Activated CD4-positive, alpha-beta T cell treated with anti-CD3 and anti-CD28 coated beads, Interleukin-2, amount 50 U/mL, for 4 hours (primary cell): ENCODE data around the gene BORCS6.

ENCODE experiments used
- DNase-seq, 2 experiments: peaks; one replicate each; pipeline ENCODE4 v3.0.0-alpha.2; 2020

Gene BORCS6

DNA sequence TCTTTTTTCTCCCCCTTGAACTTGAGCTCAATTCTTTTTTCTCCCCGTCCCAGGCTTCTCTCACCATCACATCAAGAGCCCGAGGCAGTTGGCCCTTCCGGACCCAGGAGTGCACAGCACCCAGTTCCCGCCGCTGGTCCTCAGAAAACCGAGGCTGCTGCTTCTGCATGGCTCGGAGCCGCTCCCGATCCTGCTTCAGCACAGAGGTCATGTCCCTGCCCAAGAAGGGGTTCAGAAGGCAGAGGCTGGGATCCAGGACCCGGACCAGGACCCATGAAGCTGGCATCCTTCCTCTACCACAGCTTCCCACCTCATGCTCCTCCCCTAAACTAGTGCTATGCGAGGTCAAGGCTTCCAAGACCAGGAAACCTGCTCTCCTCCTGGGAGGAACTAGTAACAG is 48.2 kb downstream of the BORCS6 start:
- no peak for DNase-seq

DNA sequence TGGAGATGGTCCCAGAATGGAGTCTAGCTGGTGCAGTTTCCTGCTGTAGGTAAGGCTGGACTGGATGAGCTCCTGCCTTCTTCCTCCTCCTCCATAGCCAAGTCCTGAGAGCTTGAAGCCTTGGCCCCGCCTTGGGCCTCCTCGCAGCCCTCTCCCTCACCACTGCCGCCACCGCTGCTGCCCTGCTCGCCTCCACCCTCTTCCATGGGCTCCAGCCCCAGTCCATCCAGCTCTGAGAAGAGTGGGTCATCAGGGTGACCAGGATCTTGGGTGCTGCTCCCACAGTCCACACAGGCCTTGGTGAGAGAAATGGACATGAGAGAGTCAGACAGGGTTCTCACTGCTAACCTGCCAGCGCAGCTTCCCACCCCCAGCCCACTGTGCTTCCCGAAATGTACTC is 48.9 kb downstream of the BORCS6 start:
- no peak for DNase-seq

DNA sequence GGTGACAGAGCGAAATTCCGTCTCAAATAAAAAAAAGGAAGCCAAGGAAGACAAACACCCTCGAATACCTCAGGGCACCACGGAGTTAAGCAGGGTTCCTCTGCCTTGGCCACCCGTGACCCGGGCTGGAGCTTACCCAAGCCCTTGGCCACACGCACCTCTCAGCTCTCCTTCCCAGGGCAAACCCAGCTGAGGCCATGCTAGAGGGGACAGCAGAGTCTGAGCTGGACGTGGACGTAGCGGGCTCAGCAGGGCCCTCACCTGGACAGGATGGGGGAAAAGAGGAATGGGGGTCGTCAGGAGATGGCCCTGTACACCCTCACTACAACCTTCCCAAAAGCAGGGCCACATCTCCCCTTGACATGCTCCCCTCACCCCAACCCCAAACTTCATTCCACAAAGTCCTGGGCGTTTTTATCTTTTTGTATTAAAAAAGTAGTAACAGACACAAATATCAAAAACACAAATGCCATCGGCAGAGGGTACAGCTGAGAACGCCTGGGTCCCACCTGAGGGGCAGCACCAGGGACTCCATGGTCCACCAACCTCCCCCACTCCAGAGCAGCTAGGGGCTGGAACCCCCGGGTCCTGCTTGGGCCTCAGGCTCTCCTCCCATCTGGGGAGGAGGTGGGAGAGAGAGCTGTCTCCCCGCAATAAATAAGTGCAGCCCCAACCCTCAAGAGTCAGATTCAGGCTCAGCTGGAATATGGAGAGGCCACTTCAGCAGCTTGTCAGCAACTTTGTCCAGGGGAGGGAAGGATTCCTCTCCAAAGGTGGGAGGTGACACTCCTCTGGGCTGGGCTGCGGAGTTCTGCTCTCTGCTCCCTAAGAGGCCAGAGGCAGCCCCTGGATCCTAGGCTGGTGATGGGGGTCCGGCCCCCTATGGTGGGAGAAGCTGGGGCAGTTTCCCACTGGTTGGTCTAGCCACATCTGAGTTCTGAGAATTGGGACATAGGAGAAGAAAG is 49.6 kb downstream of the BORCS6 start:
- no peak for DNase-seq

DNA sequence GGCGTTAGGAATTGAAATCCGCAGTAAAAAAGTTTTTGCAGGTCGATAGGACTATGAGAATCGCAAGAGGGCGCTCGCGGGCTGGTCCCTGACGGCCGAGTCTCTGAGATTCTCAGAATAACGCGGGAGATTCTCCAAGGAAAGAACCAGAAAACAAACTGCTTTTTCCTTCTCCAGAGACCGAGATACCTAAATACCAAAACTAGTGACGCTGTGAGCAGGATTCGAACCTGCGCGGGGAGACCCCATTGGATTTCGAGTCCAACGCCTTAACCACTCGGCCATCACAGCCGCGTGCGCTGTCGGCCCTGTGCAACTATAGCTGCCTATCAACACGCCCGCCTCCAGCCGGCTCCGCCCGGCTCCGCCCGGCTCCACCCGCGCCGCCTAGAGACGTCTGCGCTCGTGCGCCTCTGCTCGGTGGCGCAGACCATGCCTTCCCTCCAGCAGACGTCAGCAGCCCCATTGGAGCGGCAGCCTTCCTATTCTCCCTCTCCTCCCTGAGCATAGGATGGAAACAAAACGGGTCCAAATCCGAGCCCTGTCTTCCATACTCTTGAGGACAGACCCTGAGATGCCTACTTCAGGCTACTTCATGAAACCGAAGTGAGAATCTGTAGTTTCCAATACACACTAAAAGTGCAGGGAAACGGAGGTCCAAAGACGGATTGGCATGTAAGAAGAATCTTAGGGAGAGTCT is 51.2 kb downstream of the BORCS6 start:
- DNase-seq: peak; percentile 91 to 92

DNA sequence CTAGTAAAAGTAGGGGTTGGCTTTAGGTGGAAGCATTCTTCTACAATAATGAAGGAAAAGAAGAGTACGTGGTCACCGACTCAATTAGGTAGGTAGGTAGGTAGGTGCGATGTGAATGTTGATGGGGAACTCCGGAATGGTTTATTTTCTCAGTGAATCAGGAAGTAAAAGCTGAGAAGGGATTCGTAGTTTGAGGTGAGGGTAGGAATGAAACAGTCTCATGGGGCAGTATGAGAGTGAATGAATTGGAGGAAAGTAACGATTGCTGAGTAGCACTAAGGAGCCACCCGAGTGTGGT is 51.7 kb downstream of the BORCS6 start:
- no peak for DNase-seq
